SJCRH30 (cell line): ENCODE results near the gene USP17L24. TPM values are rescaled to one million over a fixed set of nuclear protein-coding genes. Genes with fewer than 3 reads are reported as not detected.
"Not testable (repeated sequence)": the region's sequence is repeated elsewhere in the genome, so short reads cannot be mapped to it uniquely, and the experiment has no call there.

Experiments
- DNase-seq, 2 experiments: peaks; one replicate each; pipeline ENCODE4 v3.0.0-alpha.2; 2015 to 2020
- H3K27ac ChIP-seq: fragments of 250-450 bp; sonication (Bioruptor Pico); 2 replicates; pipeline ENCODE4 v1.5.1; 2020; ENCODE audit warnings: mild to moderate bottlenecking, moderate library complexity
- H3K27me3 ChIP-seq: fragments of 250-450 bp; sonication (Bioruptor Pico); 2 replicates; pipeline ENCODE4 v1.5.1; 2020; ENCODE audit warnings: mild to moderate bottlenecking, moderate library complexity
- H3K36me3 ChIP-seq: fragments of 250-450 bp; sonication (Bioruptor Pico); 2 replicates; pipeline ENCODE4 v1.5.1; 2020; ENCODE audit warnings: mild to moderate bottlenecking, moderate library complexity
- H3K4me1 ChIP-seq: fragments of 250-450 bp; sonication (Bioruptor Pico); 2 replicates; pipeline ENCODE4 v1.5.1; 2020; ENCODE audit warnings: mild to moderate bottlenecking, moderate library complexity
- H3K4me3 ChIP-seq: fragments of 250-450 bp; sonication (Bioruptor Pico); 2 replicates; pipeline ENCODE4 v1.5.1; 2020; ENCODE audit warnings: mild to moderate bottlenecking, moderate library complexity
- H3K9me3 ChIP-seq: fragments of 250-450 bp; sonication (Bioruptor Pico); replicated peaks from 2 replicates; pipeline ENCODE4 v1.5.1; 2020; ENCODE audit warnings: mild to moderate bottlenecking, moderate library complexity
- total RNA-seq: library from RNA; depleted of rRNA; stranded (reverse); fragments of >200 nt; shearing (Covaris generic); gene quantifications from 2 replicates; pipeline ENCODE4 v1.2.3, GENCODE V29; 2014; rRNA removed

The USP17L24 gene
- not detected in 2 replicates for total RNA-seq

GRCh38 chr4:9324865-9325264 is at the start of gene USP17L24:
TSS of gene USP17L24 (plus strand) at chr4:9325165. CDS start at chr4:9325165, 0 bp downstream.
- not testable (repeated sequence) for H3K9me3 ChIP-seq, H3K27ac ChIP-seq, H3K27me3 ChIP-seq, H3K4me1 ChIP-seq, DNase-seq, H3K36me3 ChIP-seq, H3K4me3 ChIP-seq

- H3K4me3 ChIP-seq, H3K27me3 ChIP-seq, H3K27ac ChIP-seq, H3K9me3 ChIP-seq, H3K36me3 ChIP-seq, DNase-seq, H3K4me1 ChIP-seq: not testable (repeated sequence)
These were observed 774 bp upstream of the USP17L24 start for GRCh38 chr4:9324191-9324590.

GRCh38 chr4:9329611-9330010 is 4.6 kb downstream of the USP17L24 start, which contains the start of gene USP17L25:
TSS of gene USP17L25 (plus strand) at chr4:9329911. CDS start at chr4:9329911, 0 bp downstream.
- not testable (repeated sequence) for H3K4me1 ChIP-seq, H3K4me3 ChIP-seq, H3K36me3 ChIP-seq, H3K9me3 ChIP-seq, DNase-seq, H3K27ac ChIP-seq, H3K27me3 ChIP-seq

- not testable (repeated sequence) for DNase-seq, H3K4me3 ChIP-seq, H3K36me3 ChIP-seq
These were observed 9.4 kb downstream of the USP17L24 start, which contains the start of gene USP17L26 for GRCh38 chr4:9334358-9334757. TSS of gene USP17L26 (plus strand) at chr4:9334658. CDS start at chr4:9334658, 0 bp downstream.

GRCh38 chr4:9339103-9339502 is 14.1 kb downstream of the USP17L24 start, which contains the start of gene USP17L5:
TSS of gene USP17L5 (plus strand) at chr4:9339403. CDS start at chr4:9339403, 0 bp downstream.
- not testable (repeated sequence) for H3K27me3 ChIP-seq, DNase-seq, H3K4me1 ChIP-seq, H3K36me3 ChIP-seq, H3K4me3 ChIP-seq, H3K9me3 ChIP-seq, H3K27ac ChIP-seq

More at GRCh38 chr4:9334358-9334757, 9.4 kb downstream of the USP17L24 start, which contains the start of gene USP17L26:
- H3K4me1 ChIP-seq, H3K9me3 ChIP-seq, H3K27ac ChIP-seq, H3K27me3 ChIP-seq: not testable (repeated sequence)

GRCh38 chr4:9343848-9344247 is 18.9 kb downstream of the USP17L24 start, which contains the start of gene USP17L27:
TSS of gene USP17L27 (plus strand) at chr4:9344148. CDS start at chr4:9344148, 0 bp downstream.
- H3K27me3 ChIP-seq, H3K36me3 ChIP-seq, H3K27ac ChIP-seq, H3K4me1 ChIP-seq, H3K9me3 ChIP-seq, DNase-seq, H3K4me3 ChIP-seq: not testable (repeated sequence)

- DNase-seq, H3K36me3 ChIP-seq, H3K9me3 ChIP-seq, H3K27me3 ChIP-seq, H3K4me1 ChIP-seq, H3K4me3 ChIP-seq, H3K27ac ChIP-seq: not testable (repeated sequence)
These were observed 23.6 kb downstream of the USP17L24 start, which contains the start of gene USP17L28 for GRCh38 chr4:9348593-9348992. TSS of gene USP17L28 (plus strand) at chr4:9348893. CDS start at chr4:9348893, 0 bp downstream.

- H3K27ac ChIP-seq, H3K4me1 ChIP-seq, H3K4me3 ChIP-seq, DNase-seq, H3K36me3 ChIP-seq, H3K27me3 ChIP-seq, H3K9me3 ChIP-seq: not testable (repeated sequence)
These were observed 25.9 kb downstream of the USP17L24 start for GRCh38 chr4:9350866-9351265.

GRCh38 chr4:9353338-9353737 is 28.4 kb downstream of the USP17L24 start, which contains the start of gene USP17L29:
TSS of gene USP17L29 (plus strand) at chr4:9353638. CDS start at chr4:9353638, 0 bp downstream.
- not testable (repeated sequence) for H3K9me3 ChIP-seq, DNase-seq, H3K36me3 ChIP-seq

GRCh38 chr4:9362829-9363228 is 37.9 kb downstream of the USP17L24 start, which contains the start of gene USP17L30:
TSS of gene USP17L30 (plus strand) at chr4:9363129. CDS start at chr4:9363129, 0 bp downstream.
- H3K4me3 ChIP-seq, H3K9me3 ChIP-seq, H3K27me3 ChIP-seq, H3K27ac ChIP-seq, H3K36me3 ChIP-seq, DNase-seq, H3K4me1 ChIP-seq: not testable (repeated sequence)

More at GRCh38 chr4:9353338-9353737, 28.4 kb downstream of the USP17L24 start, which contains the start of gene USP17L29:
- H3K4me3 ChIP-seq, H3K27ac ChIP-seq, H3K27me3 ChIP-seq, H3K4me1 ChIP-seq: not testable (repeated sequence)

Other genes with a start within 250 kb of the USP17L24 start
- gene FAM90A26, start 154.8 kb upstream of the USP17L24 start, total RNA-seq: not detected in 2 replicates
- not detected in 2 replicates for gene USP17L10, start 114.5 kb upstream of the USP17L24 start, total RNA-seq
- gene USP17L11, start 109.8 kb upstream of the USP17L24 start, total RNA-seq: not detected in 2 replicates
- not detected in 2 replicates for gene USP17L12, start 105.0 kb upstream of the USP17L24 start, total RNA-seq
- gene USP17L13, start 100.3 kb upstream of the USP17L24 start, total RNA-seq: not detected in 2 replicates
- gene USP17L15, start 90.8 kb upstream of the USP17L24 start, total RNA-seq: not detected in 2 replicates
- not detected in 2 replicates for gene USP17L17, start 81.3 kb upstream of the USP17L24 start, total RNA-seq
- not detected in 2 replicates for gene USP17L18, start 76.5 kb upstream of the USP17L24 start, total RNA-seq
- not detected in 2 replicates for gene USP17L19, start 71.8 kb upstream of the USP17L24 start, total RNA-seq
- gene USP17L20, start 67.0 kb upstream of the USP17L24 start, total RNA-seq: not detected in 2 replicates
- gene USP17L21, start 62.3 kb upstream of the USP17L24 start, total RNA-seq: not detected in 2 replicates
- gene USP17L22, start 57.5 kb upstream of the USP17L24 start, total RNA-seq: not detected in 2 replicates
- gene USP17L25, start 4.7 kb downstream of the USP17L24 start, total RNA-seq: not detected in 2 replicates
- gene USP17L26, start 9.5 kb downstream of the USP17L24 start, total RNA-seq: not detected in 2 replicates
- not detected in 2 replicates for gene USP17L5, start 14.2 kb downstream of the USP17L24 start, total RNA-seq
- not detected in 2 replicates for gene USP17L27, start 19.0 kb downstream of the USP17L24 start, total RNA-seq
- gene USP17L28, start 23.7 kb downstream of the USP17L24 start, total RNA-seq: not detected in 2 replicates
- gene USP17L29, start 28.5 kb downstream of the USP17L24 start, total RNA-seq: not detected in 2 replicates
- not detected in 2 replicates for gene USP17L30, start 38.0 kb downstream of the USP17L24 start, total RNA-seq
- not detected in 2 replicates for gene DEFB131A, start 119.2 kb downstream of the USP17L24 start, total RNA-seq